IPS DF 6.9 (cell line): ENCODE measurements around the gene GPATCH8.

Experiments used
- DNase-seq: peaks from one replicate; pipeline ENCODE4 v3.0.0-alpha.2; 2013; ENCODE audit warnings: low read depth, low spot score
- H3K27ac ChIP-seq: one replicate; pipeline ENCODE4 v1.5.1; 2013; ENCODE audit warnings: low read length, control low read depth
- H3K27me3 ChIP-seq: 2 replicates; pipeline ENCODE4 v1.6.1; 2013; ENCODE audit warnings: mild to moderate bottlenecking, low read length; ENCODE audit not compliant: control insufficient read depth, insufficient read depth
- H3K36me3 ChIP-seq: 2 replicates; pipeline ENCODE4 v1.6.1; 2013; ENCODE audit warnings: low read length; ENCODE audit not compliant: control insufficient read depth, insufficient read depth
- H3K4me1 ChIP-seq: 2 replicates; pipeline ENCODE4 v1.6.1; 2013; ENCODE audit warnings: low read length; ENCODE audit not compliant: control insufficient read depth, insufficient read depth
- H3K4me3 ChIP-seq: 2 replicates; pipeline ENCODE4 v1.5.1; 2013; ENCODE audit warnings: mild to moderate bottlenecking, low read length
- H3K9me3 ChIP-seq: 2 replicates; pipeline ENCODE4 v1.6.1; 2013; ENCODE audit warnings: low read length, inconsistent platforms; ENCODE audit not compliant: control insufficient read depth, insufficient read depth
- WGBS: extraction: QIAGEN DNeasy Blood & Tissue Kit; methylation state at CpG from one replicate; pipeline ENCODE4 v1.1.7; 2013; ENCODE audit warnings: mixed read lengths, missing lambda C conversion rate; ENCODE audit not compliant: insufficient read length, insufficient coverage; 5-methylcytosine and 5-hydroxymethylcytosine counted together

Gene GPATCH8

DNA sequence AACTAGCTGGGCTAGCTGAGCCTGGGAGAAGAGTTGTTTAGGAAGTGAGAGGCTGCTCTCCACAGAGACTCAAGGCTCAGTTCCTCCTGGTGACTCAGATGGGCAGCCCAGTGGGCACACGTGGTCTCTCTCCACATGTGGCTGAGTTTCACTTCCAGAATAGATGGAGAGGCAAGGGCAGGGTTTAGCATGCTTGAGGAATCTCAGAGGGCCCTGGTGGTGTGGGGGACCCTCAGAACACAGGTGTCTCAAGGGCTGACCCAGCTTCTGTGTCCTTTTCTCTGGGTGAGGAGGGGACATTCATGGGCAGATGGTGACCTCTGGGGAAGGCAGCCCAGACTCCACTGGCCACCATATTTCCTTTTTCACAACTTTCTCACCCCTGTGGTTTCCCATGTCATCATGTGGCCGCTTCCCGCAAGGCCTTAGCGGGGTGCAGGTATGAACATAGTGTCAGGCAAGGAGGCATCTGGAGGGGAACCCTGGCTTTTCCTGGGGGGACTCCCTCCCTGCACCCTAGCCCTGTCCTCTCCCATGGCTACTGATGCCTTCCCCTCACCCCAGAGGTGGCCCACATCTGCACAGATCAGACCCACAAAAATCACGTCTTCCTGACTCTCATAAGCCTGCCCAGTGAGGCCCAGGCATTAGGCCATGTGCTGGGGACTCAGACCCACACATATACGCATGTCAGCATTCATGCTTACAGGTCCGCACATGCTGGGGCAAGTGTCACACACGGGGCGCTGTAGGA is 154.8 kb downstream of the GPATCH8 start:
- Histone ChIP-seq H3K27me3 (no peaks in the 10 kb centered on the region), H3K27ac (no peak overlapping the region), H3K9me3 (no peaks in the 10 kb centered on the region), H3K36me3 (peaks cover 15% of the 10 kb centered on the region), H3K4me3 (no peak overlapping the region), H3K4me1 (0 out of 2 replicates have a peak, but pooled peaks cover 3% of the 10 kb centered on the region)
- no peak for DNase-seq
- WGBS, result no CpG with 5 or more reads among the region's 9 CpGs
